ENCODE data around the gene VAV1. TPM values are rescaled to one million over a fixed set of nuclear protein-coding genes. Genes with fewer than 3 reads are reported as not detected.

VAV1 gene
- total and polyA plus RNA-seq, 2 of the 8 experiments (the other 6 are each of a cell fraction or from before 2014, with no cell fraction given): 0.21 to 0.22 TPM

GRCh38 chr19:6890938-6891337 is 118.4 kb downstream of the VAV1 start (continued):
- TF ChIP-seq GABPA (IDR thresholded peaks at IDR 0.05; ENCODE audit: borderline replicate concordance, insufficient read depth, low read length) (no peak), POU5F1 (IDR thresholded peaks at IDR 0.05; ENCODE audit: low read depth, low read length) (no peak), SUZ12 (IDR thresholded peaks at IDR 0.05; ENCODE audit: low read length) (no peak), ATF3 (IDR thresholded peaks at IDR 0.05; ENCODE audit: insufficient read depth, low read depth, low read length) (no peak), SIX5 (IDR thresholded peaks at IDR 0.05; ENCODE audit: low read depth, low read length) (no peak), TCF12 (IDR thresholded peaks at IDR 0.05; ENCODE audit: low read depth, low read length) (no peak), HDAC2 (IDR thresholded peaks at IDR 0.05; ENCODE audit: borderline replicate concordance in 1 of 2, low read depth in 2 of 2, low read length in 2 of 2) (no peak)

Measured in H1 (cell line).